Measurements from ENCODE around the gene ZNF219. TPM values are rescaled to one million over a fixed set of nuclear protein-coding genes. Genes with fewer than 3 reads are reported as not detected.
A peak's percentile ranks its signal among the peaks of the same experiment; 100 is the strongest.

Gene ZNF219
- polyA plus RNA-seq, 3 donors = 21.5 to 23.4 (median 22.3) TPM

DNA sequence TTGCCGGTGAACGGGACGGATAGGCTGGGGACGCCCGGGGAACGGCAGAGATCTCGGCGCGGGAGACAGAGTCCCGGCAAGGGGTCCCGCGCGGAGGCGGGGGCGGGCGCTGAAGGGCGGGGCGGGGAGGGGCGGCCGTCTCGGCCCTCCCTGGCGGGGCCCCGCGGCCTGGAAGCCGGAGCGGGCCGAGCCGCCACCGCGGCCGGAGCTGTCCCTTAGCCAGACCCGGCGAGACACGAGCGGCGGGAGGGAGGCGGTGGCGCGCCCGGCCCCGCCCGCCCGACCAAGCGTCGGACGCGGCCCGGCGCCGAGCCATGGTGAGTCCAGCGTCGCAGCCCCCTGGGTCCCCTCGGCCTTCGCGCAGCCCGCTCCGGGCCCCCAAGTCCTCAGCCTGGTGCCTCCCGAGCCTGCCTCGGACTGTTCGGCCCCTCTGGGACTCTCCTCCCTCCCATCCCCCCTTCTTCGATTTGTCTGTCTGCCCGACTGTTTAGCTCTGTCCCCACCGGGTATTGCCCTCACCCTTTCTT lies 28.3 kb downstream of the ZNF219 start, which contains the start of gene ARHGEF40:
TSS of gene ARHGEF40 (plus strand) at position 222 of the 527 bp plus-strand sequence. CDS start at position 315, 93 bp downstream.
- DNase-seq (ENCODE audit: low read depth in 3 of 3, low spot score in 2 of 3) = peak in 1 of 3 donors; percentile 48

GRCh38 chr14:21069388-21070082 lies 28.9 kb downstream of the ZNF219 start:
- DNase-seq (ENCODE audit: low read depth in 3 of 3, low spot score in 2 of 3) = peak in 2 of 3 donors; percentile 33 to 39

DNA sequence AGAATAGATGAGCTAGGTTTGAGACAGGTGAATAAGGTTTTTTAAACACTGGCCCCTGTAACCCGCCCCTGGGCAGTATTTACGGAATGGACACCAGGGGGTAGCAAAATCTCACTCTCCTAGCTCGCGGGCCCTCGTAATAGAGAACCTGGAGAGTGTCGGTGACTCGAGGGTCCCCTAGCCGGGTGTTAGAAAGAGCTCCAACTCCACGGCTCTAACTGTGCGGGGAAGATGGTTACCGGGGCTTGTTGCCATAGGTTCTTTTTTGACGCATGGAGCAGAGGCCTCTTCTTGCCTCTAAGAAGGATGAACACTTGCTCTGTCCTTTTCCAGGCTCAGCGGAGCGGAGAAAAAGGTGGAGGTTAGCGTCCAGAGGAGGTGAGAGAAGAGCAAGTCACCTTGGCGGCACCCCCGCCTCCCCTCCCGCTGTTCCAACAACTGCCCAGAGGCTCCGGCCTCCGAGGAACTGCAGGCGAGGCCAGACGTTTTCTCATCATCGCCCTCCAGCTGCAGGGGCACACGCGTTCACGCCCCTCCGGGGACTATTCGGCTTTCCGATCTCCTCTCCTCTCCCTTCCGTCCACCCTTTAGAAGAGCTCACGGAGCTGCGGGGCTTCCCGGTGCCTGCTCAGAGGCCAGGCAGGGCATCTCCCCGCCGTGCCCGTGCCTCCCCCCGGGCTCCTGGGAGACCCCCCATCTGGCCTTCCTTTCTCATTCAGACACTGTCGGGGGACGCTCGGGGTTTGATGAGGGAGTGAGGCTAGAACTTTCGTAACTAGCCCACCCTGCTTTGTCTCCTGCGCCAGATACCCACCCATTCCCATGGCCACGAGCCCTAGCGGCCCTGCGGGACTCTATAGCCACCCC lies 29.7 kb downstream of the ZNF219 start:
- DNase-seq (ENCODE audit: low read depth in 3 of 3, low spot score in 2 of 3) = peak in 1 of 3 donors; percentile 57

GRCh38 chr14:21066882-21067502 lies 31.5 kb downstream of the ZNF219 start:
- DNase-seq (ENCODE audit: low read depth in 3 of 3, low spot score in 2 of 3) = no peak

DNA sequence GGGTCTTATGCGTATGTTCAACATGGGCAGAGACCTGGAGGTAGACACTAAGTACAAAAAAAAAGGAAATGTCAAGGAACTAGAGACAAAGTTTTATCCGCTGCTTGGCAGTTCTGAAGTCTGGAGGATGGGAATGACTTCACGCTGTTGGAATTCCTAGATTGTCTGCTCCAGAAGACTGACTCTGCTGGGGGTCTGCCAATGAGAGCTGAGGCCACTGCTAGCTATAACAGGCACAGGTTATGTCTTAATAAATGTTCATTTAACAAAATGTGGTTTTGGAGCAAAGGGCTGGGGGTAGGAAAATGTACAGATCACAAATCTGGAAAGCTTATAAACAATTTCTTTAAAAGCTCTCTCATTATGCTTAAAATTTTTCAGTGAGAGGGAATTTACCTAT lies 35.0 kb downstream of the ZNF219 start:
- no peak for DNase-seq (ENCODE audit: low read depth in 3 of 3, low spot score in 2 of 3)

GRCh38 chr14:21061347-21061668 lies 37.1 kb downstream of the ZNF219 start:
- DNase-seq (ENCODE audit: low read depth in 3 of 3, low spot score in 2 of 3) = no peak

DNA sequence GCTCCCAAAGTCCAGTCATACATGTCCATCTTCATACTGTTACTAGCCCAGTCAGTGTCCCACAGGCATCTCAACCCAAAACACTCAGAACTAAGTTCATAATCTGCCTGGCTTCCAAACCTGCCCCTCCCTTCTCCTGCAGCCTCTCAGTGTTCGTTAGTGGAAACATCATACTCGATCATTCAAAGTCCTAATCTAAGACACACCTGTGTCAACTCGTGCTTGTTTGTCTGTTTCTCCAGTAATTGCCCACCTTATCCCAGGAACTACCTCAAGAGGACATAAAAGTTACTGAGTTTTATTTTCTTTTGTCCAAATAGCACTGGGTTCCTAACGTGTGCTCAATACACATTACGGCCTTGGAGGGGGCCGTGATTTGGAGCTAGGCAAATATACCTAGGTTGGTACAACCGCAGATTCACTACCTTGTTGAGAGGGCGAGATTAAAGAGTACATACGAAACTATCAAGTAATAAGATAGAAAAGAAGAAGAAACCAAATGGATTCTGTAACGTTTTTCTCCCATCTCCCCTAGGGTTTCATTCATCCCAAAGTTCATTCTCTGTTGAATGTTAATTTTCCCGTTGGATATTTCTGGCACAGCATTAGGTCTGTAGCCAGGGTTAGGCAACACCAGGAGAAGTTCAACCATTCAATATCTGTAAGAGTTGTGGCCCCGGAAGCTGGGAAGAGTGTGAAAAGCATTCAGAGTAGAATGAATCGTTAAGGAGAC lies 37.7 kb downstream of the ZNF219 start:
- DNase-seq (ENCODE audit: low read depth in 3 of 3, low spot score in 2 of 3) = no peak

- DNase-seq (ENCODE audit: low read depth in 3 of 3, low spot score in 2 of 3) = no peak
Measured at GRCh38 chr14:21059842-21060613, 38.4 kb downstream of the ZNF219 start.

GRCh38 chr14:21058903-21059302 lies 39.6 kb downstream of the ZNF219 start:
- DNase-seq (ENCODE audit: low read depth in 3 of 3, low spot score in 2 of 3) = no peak

GRCh38 chr14:21057803-21058675 lies 40.4 kb downstream of the ZNF219 start, which contains the start of gene RNASE8:
Gene RNASE8 (plus strand): TSS chr14:21057822. CDS start chr14:21057893, 71 bp downstream.
- DNase-seq (ENCODE audit: low read depth in 3 of 3, low spot score in 2 of 3) = no peak

DNA sequence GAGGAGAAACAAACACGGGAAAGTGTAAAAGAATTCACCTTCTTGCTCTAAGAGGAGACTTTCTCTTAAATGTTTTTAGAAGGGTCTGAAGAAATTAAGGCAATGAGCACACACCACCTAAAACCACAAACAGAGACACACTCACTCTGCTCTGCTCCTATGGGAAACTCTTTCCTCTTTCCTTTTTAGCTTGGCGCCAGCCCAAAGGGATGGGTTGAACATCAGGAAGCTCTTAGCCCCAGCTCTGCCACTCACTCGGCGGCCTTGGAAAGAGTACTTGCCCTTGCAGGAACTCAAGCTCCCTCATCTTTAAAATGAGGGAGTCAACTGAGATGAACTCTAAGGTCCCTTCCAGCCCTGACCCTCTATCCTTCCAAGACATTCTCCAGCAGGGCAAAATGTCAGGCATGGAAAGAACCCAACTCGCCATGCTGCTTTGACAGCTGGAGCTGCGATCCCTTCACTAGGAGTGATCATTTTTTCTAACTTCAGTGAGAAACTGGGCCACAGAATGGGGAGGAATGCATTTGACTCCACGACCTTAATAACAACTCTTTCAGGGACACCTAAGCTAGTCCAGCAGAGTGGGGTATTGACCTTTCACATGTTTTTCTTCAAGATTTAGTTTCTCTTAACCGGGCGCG lies 41.8 kb downstream of the ZNF219 start:
- DNase-seq (ENCODE audit: low read depth in 3 of 3, low spot score in 2 of 3) = no peak

DNA sequence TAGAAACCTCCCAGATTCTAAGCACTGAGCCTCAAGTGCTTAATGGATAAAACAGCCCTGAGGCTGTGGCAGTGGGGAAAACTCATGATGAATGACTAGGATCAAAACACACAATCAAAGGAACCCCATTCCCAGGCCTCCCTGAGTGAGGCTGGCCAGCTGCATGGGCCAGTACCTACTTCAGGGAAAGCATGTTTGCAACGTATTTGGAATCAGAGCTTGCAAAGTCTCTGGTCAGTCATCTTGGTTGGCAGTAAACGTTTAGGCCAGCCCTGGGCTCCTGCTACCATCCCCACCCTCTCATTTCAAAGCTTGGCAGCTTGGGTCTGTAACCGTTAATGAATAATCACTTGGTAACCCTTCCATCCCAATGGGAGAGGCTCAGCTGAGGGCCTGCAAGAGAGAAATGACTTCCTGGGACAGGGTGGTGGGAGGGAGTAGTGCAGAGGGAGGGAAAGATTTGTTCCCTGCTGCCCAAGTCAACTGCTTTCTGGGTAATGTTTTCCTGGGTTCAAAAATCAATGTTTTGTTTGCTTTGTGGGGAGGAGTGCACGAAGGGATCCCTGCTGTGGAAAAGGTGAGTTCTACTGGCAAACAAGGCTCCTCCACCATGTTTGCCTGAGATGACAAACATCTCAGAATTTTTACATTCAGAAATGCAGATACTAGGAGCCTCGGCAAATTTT lies 42.9 kb downstream of the ZNF219 start:
- no peak for DNase-seq (ENCODE audit: low read depth in 3 of 3, low spot score in 2 of 3)

DNA sequence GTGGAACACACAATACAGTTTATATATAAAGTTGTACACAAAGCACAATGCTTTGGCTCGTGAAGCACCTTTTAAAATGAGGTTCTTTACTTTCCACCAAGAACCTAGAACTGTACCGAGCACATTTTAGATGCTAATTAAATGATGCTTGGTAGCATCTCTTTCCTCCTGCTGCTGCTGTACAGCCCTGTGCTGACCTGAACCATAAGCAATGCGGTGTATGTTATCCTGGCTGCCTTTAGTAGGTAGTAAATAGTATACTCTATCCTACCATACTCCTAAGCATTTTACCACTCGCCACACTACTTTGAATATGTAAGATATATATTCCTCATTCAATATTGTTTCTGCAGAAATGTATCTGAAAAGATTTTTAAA lies 43.7 kb downstream of the ZNF219 start:
- DNase-seq (ENCODE audit: low read depth in 3 of 3, low spot score in 2 of 3) = no peak

DNA sequence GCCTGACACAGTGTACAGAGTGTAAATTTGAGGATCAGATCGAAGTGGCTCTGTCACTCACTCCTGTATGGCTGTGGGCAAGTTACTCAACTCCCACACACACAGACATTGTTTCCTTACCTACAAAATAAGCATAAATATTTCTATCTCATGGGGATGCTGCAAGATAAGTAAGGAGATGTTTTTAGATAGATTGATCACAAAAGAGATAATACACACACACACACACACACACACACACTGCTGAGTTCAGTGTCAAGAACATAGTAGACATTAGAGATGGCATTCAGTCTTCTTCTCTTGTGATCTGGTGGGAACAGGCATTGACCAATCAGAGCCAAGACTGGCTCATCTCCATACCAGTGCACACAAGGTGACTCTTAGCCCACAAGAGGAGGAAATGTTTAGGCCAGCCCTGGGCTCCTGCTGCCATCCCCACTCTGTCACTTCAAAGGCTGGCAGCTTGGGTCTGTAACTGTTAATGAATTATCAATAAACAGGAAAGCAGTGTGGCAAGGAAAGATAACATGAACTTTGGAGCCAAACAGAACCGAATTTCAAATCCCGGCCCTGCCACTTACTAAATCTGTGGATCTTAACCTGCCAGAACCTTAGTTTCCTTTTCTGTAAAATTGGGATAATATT lies 44.2 kb downstream of the ZNF219 start:
- no peak for DNase-seq (ENCODE audit: low read depth in 3 of 3, low spot score in 2 of 3)

GRCh38 chr14:21053184-21054122 lies 45.0 kb downstream of the ZNF219 start:
- no peak for DNase-seq (ENCODE audit: low read depth in 3 of 3, low spot score in 2 of 3)

DNA sequence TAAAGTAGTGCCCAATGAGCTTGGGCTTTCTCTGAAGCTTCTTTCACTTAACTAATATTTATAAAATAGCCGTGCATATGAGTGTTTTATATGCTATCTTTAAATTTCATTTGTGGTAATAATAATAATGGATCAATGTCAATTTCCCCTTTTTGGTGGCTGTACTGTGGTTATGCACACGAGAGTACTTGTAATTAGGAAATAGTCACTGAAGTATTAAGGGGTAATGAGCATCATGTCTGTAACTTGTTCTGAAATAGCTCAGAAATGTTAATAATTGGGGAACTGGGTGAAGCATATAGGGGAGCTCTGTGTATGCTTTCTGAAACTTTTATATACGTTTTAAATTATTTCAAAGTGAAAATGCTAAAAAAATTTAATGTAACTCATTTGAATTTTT lies 47.9 kb downstream of the ZNF219 start:
- no peak for DNase-seq (ENCODE audit: low read depth in 3 of 3, low spot score in 2 of 3)
